ENCODE data around the gene MYPN. TPM values are rescaled to one million over a fixed set of nuclear protein-coding genes. Genes with fewer than 3 reads are reported as not detected.
A peak's percentile ranks its signal among the peaks of the same experiment; 100 is the strongest.

MYPN gene
- polyA plus RNA-seq, 2 of the 4 experiments (the other 2 are of a cell fraction) = 1.5 to 2.1 TPM

DNA sequence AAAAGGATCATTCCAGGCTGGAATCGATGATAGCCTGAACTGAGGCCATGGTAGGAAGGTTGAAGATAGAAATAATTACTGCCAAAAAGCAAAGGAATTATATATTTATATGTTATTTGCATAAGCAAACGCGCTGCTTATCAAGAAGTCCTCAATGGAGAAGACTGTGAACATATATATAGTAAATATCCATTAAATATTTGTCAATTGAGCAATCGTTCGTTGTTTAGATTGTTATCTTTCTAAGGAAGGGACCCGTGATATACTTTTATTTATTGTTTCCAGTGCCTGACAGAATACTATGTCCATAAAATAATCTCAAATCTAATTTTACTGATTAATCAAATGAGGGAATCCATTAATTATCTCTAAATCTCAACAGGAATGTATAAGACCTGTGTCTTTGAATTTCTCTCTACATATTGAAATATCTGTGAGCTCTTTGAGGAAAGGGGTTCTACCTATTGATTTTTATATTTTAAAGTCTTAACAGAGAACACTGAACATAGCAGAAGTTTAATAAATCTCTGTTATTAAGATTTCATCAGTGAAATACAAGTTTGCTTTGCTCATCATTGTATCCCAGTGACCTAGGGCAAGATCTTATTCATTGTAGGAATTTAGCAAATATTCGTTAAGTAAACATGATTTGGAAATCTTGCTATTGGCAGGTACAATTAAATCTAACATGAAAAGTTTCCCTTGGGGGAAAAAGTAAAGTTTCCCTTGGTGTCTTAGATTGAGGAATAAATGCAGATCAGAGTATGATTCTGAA is 22.2 kb upstream of the MYPN start (continued):
- TF ChIP-seq JUN (IDR thresholded peaks at IDR 0.05) (peak in 1 of 2 experiments; percentile 30; a peak in 2 of 5 replicates), EP300 (IDR thresholded peaks at IDR 0.05) (peak; percentile 78 to 83; a peak in 4 of 5 replicates), CBX2 (IDR thresholded peaks at IDR 0.05; ENCODE audit: borderline replicate concordance, low read depth) (no peak), KDM1A (IDR thresholded peaks at IDR 0.05; ENCODE audit: low read depth) (no peak), BHLHE40 (IDR thresholded peaks at IDR 0.05; ENCODE audit: low read depth, low read length) (no peak), HDAC2 (IDR thresholded peaks at IDR 0.05) (no peak), ZSCAN20 (CRISPR knock-in tag; IDR thresholded peaks at IDR 0.05) (no peak; the same call in 1 of the 2 replicates), ZFP36 (IDR thresholded peaks at IDR 0.05; ENCODE audit: borderline replicate concordance, partially characterized antibody) (no peak), TFCP2L1 (CRISPR knock-in tag; IDR thresholded peaks at IDR 0.05) (no peak), JUNB (IDR thresholded peaks at IDR 0.05) (peak; percentile 89), FOXS1 (CRISPR knock-in tag; IDR thresholded peaks at IDR 0.05) (peak; percentile 92; the same call in 1 of the 2 replicates)
- TF ChIP-seq, protein P1, sequence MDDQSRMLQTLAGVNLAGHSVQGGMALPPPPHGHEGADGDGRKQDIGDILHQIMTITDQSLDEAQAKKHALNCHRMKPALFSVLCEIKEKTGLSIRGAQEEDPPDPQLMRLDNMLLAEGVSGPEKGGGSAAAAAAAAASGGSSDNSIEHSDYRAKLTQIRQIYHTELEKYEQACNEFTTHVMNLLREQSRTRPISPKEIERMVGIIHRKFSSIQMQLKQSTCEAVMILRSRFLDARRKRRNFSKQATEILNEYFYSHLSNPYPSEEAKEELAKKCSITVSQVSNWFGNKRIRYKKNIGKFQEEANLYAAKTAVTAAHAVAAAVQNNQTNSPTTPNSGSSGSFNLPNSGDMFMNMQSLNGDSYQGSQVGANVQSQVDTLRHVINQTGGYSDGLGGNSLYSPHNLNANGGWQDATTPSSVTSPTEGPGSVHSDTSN (IDR thresholded peaks at IDR 0.05) = peak; percentile 50; the same call in 1 of the 2 replicates

DNA sequence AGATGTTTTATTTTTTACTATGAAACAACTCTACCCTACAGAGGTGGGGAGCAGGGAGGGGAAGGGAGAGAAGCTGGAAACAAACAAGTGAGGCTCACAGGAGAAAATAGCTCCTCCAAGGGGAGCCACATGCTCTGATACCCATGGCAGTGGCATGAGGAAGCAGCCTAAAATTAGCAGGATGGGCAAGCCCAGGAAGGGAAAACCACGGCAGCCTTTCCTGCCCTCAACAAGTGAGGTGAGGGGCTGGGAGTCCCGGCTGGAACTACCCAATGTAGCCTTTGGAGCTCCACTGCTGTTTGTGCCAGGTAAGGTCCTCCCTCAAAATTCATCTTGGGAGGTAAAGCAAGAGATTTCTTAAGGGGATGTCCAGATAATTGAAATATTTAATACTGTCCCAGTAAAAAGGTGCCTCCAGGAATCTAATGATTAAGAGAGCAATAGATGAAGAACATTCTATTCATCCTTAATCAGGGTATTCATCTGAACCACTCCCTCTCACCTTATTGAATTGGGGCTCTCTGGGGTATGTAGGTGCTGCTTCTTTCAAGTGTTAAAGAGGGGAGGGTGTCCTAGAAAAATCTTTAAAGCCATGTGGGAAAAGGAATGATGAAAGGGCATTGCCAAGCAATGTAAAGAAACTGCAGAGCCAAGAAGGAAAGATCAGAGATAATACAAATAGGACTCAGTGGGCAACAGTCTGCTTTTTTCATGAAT is 21.4 kb upstream of the MYPN start:
- WGBS (ENCODE audit: missing lambda C conversion rate) = 0% methylated on average over 2 of the region's 2 CpGs
- no peaks in the 10 kb centered on the region for H3K9me3 ChIP-seq
- ChIA-PET POLR2A (interaction anchor here (1.0 to 1.6 kb wide), 3 partner anchors 10 to 244 kb away, joined by 3 to 4 read pairs (median 4); partner anchors contain the start of gene HNRNPH3), CTCF (interaction anchor here (0.8 to 14.9 kb wide), 5 partner anchors 9 to 121 kb away, joined by 3 to 241 read pairs (median 4); no protein-coding TSS in a partner anchor)
- peak; percentile 36 to 81 for DNase-seq (ENCODE audit: low read depth in 1 of 2, low spot score in 1 of 2)
- peak overlapping the region; percentile 92 to 93 for H3K27ac ChIP-seq
- peaks cover 78% of the 10 kb centered on the region for H3K4me1 ChIP-seq
- H3K4me3 ChIP-seq = peak overlapping the region; percentile 39
- peak overlapping the region; percentile 86 for H3K4me2 ChIP-seq
- peak; percentile 85 to 88 for ATAC-seq
- FAIRE-seq = peak; percentile 65
- TF ChIP-seq, protein P2, sequence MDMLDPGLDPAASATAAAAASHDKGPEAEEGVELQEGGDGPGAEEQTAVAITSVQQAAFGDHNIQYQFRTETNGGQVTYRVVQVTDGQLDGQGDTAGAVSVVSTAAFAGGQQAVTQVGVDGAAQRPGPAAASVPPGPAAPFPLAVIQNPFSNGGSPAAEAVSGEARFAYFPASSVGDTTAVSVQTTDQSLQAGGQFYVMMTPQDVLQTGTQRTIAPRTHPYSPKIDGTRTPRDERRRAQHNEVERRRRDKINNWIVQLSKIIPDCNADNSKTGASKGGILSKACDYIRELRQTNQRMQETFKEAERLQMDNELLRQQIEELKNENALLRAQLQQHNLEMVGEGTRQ (IDR thresholded peaks at IDR 0.05) = no peak
- no peak for TF ChIP-seq ZNF302 (CRISPR knock-in tag; IDR thresholded peaks at IDR 0.05)
- TF ChIP-seq ZFP36 (IDR thresholded peaks at IDR 0.05; ENCODE audit: borderline replicate concordance, partially characterized antibody) = no peak
- TF ChIP-seq, protein P3, sequence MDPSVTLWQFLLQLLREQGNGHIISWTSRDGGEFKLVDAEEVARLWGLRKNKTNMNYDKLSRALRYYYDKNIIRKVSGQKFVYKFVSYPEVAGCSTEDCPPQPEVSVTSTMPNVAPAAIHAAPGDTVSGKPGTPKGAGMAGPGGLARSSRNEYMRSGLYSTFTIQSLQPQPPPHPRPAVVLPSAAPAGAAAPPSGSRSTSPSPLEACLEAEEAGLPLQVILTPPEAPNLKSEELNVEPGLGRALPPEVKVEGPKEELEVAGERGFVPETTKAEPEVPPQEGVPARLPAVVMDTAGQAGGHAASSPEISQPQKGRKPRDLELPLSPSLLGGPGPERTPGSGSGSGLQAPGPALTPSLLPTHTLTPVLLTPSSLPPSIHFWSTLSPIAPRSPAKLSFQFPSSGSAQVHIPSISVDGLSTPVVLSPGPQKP (IDR thresholded peaks at IDR 0.05; ENCODE audit: low read depth, low read length) = no peak
- TF ChIP-seq HOXA7 (CRISPR knock-in tag; IDR thresholded peaks at IDR 0.05) = 0 out of 2 replicates have a peak, but pooled peaks have one; percentile 32
- TF ChIP-seq SMC3 (IDR thresholded peaks at IDR 0.05) = no peak; the same call in 2 of the 3 replicates
- TF ChIP-seq RFX5 (IDR thresholded peaks at IDR 0.05) = no peak
- TF ChIP-seq EP300 (IDR thresholded peaks at IDR 0.05) = peak in 1 of 2 experiments; percentile 23; a peak in 2 of 5 replicates
- TF ChIP-seq RAD21 (conservative IDR thresholded peaks at IDR 0.05 in 1 of 2, IDR thresholded peaks at IDR 0.05 in 1 of 2) = no peak; a peak in 3 of 5 replicates
- TF ChIP-seq, protein P4, sequence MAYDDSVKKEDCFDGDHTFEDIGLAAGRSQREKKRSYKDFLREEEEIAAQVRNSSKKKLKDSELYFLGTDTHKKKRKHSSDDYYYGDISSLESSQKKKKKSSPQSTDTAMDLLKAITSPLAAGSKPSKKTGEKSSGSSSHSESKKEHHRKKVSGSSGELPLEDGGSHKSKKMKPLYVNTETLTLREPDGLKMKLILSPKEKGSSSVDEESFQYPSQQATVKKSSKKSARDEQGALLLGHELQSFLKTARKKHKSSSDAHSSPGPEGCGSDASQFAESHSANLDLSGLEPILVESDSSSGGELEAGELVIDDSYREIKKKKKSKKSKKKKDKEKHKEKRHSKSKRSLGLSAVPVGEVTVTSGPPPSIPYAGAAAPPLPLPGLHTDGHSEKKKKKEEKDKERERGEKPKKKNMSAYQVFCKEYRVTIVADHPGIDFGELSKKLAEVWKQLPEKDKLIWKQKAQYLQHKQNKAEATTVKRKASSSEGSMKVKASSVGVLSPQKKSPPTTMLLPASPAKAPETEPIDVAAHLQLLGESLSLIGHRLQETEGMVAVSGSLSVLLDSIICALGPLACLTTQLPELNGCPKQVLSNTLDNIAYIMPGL (CRISPR knock-in tag; IDR thresholded peaks at IDR 0.05; ENCODE audit: borderline replicate concordance) = no peak
- peak in 1 of 2 experiments; percentile 60; a peak in 3 of 5 replicates for TF ChIP-seq JUN (IDR thresholded peaks at IDR 0.05)
- TF ChIP-seq HOXB5 (CRISPR knock-in tag; IDR thresholded peaks at IDR 0.05) = no peak
- no peak for TF ChIP-seq FOXS1 (CRISPR knock-in tag; IDR thresholded peaks at IDR 0.05)
- no peak for TF ChIP-seq CBX2 (IDR thresholded peaks at IDR 0.05; ENCODE audit: borderline replicate concordance, low read depth)
- TF ChIP-seq, protein P5, sequence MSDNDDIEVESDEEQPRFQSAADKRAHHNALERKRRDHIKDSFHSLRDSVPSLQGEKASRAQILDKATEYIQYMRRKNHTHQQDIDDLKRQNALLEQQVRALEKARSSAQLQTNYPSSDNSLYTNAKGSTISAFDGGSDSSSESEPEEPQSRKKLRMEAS (IDR thresholded peaks at IDR 0.05) = peak; percentile 81
- TF ChIP-seq RCOR1 (IDR thresholded peaks at IDR 0.05; ENCODE audit: low read depth, low read length) = no peak
- no peak for TF ChIP-seq NR3C1 (IDR thresholded peaks at IDR 0.05)
- no peak for TF ChIP-seq NPAS2 (CRISPR knock-in tag; IDR thresholded peaks at IDR 0.05; ENCODE audit: borderline replicate concordance)
- no peak for TF ChIP-seq JUNB (IDR thresholded peaks at IDR 0.05)
- TF ChIP-seq FOSL2 (IDR thresholded peaks at IDR 0.05) = no peak
- no peak for TF ChIP-seq FOSL2 (CRISPR knock-in tag; IDR thresholded peaks at IDR 0.05)
- TF ChIP-seq, protein P6, sequence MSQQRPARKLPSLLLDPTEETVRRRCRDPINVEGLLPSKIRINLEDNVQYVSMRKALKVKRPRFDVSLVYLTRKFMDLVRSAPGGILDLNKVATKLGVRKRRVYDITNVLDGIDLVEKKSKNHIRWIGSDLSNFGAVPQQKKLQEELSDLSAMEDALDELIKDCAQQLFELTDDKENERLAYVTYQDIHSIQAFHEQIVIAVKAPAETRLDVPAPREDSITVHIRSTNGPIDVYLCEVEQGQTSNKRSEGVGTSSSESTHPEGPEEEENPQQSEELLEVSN (IDR thresholded peaks at IDR 0.05; ENCODE audit: borderline replicate concordance, low read depth) = peak; percentile 20; the same call in 1 of the 2 replicates
- no peak for TF ChIP-seq HOXB13 (CRISPR knock-in tag; IDR thresholded peaks at IDR 0.05; ENCODE audit: low read depth)
